GM12892 (cell line): ENCODE results near the gene DLG1.

Experiments used
- POLR2A ChIP-seq: IDR thresholded peaks from 2 replicates; pipeline ENCODE4 v1.6.1; 2011; ENCODE audit warnings: low read depth, low read length, control low read depth
- POLR2AphosphoS5 ChIP-seq: IDR thresholded peaks from 2 replicates; pipeline ENCODE4 v1.6.1; 2011; ENCODE audit warnings: low read depth, low read length, control low read depth
- TAF1 ChIP-seq: IDR thresholded peaks from 2 replicates; pipeline ENCODE4 v1.6.1; 2011; ENCODE audit warnings: low read depth, mild to moderate bottlenecking, control low read depth, low read length, borderline replicate concordance

- no peak for TF ChIP-seq TAF1
- no peak for TF ChIP-seq POLR2A
- no peak for TF ChIP-seq POLR2AphosphoS5
Measured at GRCh38 chr3:197289726-197290125, 8.7 kb downstream of the DLG1 start.
